ENCODE results near the gene SMYD3.
A peak's percentile ranks its signal among the peaks of the same experiment; 100 is the strongest.

SMYD3 gene

GRCh38 chr1:246492611-246493245 is 14.4 kb downstream of the SMYD3 start:
- no peaks in the 10 kb centered on the region for H3K9me3 ChIP-seq (ENCODE audit: control insufficient read depth, low read length)
- H3K27me3 ChIP-seq (replicated peaks; ENCODE audit: control insufficient read depth, insufficient read depth, low read length), result no peaks in the 10 kb centered on the region
- peaks cover 5% of the 10 kb centered on the region for H3K4me1 ChIP-seq (ENCODE audit: control insufficient read depth, insufficient read depth, low read length)
- no peak overlapping the region for H3K9ac ChIP-seq (ENCODE audit: low read length)
- peak; percentile 92 for DNase-seq (ENCODE audit: low read depth)
- no peak overlapping the region for H3K4me3 ChIP-seq (ENCODE audit: low read length)
- no peaks in the 10 kb centered on the region for H3K36me3 ChIP-seq (ENCODE audit: control insufficient read depth, insufficient read depth, low read length, severe bottlenecking)

DNA sequence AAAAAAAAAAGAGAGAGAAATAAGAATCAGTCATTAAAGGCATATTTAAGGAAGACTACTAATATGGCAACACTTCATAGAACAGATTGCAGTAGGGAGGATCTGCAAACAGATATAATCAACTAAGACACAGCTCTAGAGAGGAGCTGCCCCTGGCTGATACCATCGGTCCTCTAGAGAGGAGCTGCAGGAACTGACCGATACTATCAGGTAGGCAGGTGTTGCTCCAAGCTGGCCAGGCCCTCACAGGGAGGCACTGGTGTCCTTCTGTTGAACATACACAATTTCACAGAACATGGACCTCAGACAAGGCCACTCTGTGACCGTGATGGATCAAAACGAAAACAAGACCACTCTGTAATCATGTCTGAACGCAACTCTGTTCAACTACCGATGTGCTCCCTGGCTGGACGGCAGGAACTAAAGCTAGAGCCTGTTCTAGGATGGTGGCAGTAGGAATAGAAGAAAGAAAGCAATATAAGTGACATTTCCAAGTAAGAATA is 15.5 kb downstream of the SMYD3 start:
- DNase-seq (ENCODE audit: low read depth), result no peak
- peaks cover 5% of the 10 kb centered on the region for H3K4me1 ChIP-seq (ENCODE audit: control insufficient read depth, insufficient read depth, low read length)
- H3K27me3 ChIP-seq (replicated peaks; ENCODE audit: control insufficient read depth, insufficient read depth, low read length), result no peaks in the 10 kb centered on the region
- no peak overlapping the region for H3K4me3 ChIP-seq (ENCODE audit: low read length)
- H3K9me3 ChIP-seq (ENCODE audit: control insufficient read depth, low read length), result no peaks in the 10 kb centered on the region
- no peaks in the 10 kb centered on the region for H3K36me3 ChIP-seq (ENCODE audit: control insufficient read depth, insufficient read depth, low read length, severe bottlenecking)
- no peak overlapping the region for H3K9ac ChIP-seq (ENCODE audit: low read length)

DNA sequence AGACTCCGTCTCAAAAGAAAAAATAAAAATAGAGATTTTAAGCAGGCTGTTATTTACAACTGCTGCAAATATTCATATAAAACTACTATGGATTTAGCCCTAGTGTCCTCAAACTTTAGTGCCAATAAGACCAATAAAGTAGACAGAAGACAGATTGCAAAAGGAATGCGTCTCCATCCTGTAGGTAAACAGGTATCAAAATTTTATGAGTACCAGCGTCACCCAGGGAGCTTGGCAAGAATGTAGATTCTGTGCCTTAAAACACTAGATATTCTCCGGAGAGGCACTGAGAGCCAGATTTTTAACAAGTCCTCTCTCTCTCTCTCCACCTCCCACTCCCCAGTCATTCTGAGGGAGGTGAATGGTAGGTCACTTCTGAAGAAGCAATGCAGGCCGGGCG is 18.4 kb downstream of the SMYD3 start:
- H3K4me1 ChIP-seq (ENCODE audit: control insufficient read depth, insufficient read depth, low read length), result peaks cover 6% of the 10 kb centered on the region
- H3K9me3 ChIP-seq (ENCODE audit: control insufficient read depth, low read length), result no peaks in the 10 kb centered on the region
- no peak for DNase-seq (ENCODE audit: low read depth)
- no peaks in the 10 kb centered on the region for H3K27me3 ChIP-seq (replicated peaks; ENCODE audit: control insufficient read depth, insufficient read depth, low read length)
- H3K9ac ChIP-seq (ENCODE audit: low read length), result no peak overlapping the region
- no peak overlapping the region for H3K4me3 ChIP-seq (ENCODE audit: low read length)
- H3K36me3 ChIP-seq (ENCODE audit: control insufficient read depth, insufficient read depth, low read length, severe bottlenecking), result no peaks in the 10 kb centered on the region

DNA sequence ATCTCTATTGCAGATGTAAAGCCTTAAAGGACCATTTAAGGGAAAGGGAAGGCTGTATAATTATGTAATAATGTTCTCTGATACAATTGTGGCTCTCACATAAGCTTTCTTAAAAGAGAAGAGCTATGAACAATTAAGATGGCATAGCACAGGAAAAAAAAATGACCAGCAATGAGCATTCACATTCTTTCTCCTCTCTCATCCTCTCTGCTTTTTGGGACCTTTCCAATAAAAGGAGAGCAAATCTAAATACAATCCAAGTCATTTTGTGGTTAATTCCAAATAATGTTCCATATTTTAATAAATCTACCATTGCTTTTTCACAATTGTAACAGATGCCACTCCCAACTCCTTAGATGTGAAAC is 23.5 kb downstream of the SMYD3 start:
- peak; percentile 28 for DNase-seq (ENCODE audit: low read depth)
- no peak overlapping the region for H3K9ac ChIP-seq (ENCODE audit: low read length)

DNA sequence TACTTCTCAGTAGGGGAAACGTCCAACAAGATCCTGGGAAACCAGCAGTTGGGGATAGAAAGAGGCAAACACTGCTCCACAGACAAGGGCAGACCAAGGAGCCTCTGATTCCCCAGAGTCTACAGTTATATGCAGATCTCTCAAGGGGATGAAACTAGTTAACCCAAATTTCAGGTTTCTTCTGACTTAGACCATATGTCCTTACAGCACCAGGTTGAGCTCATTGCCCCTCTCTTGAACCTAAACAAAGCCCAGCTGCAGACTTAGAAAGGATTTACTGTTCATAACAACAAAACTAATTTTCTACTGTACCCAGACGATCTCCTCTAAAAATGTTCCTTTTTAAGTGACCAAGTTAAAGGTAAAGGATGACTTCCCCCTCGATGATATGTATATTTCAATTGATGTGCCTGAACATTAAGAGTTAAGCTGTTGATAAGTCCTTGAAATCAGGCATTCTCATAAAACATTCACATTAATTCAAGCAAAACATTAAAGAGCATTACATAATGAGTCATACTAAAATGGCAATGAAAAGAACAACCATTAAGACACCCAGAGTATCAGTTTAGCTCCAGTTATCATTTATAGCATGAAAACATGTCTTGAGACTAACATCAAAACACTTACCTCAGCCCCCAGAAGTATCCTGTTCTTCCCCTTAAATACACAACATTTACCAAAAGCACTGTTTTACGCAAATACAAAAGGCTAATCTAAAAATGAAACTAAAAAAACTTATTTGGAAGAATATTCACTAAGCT is 24.1 kb downstream of the SMYD3 start:
- Histone ChIP-seq H3K4me1 (ENCODE audit: control insufficient read depth, insufficient read depth, low read length) (peaks cover 5% of the 10 kb centered on the region), H3K36me3 (ENCODE audit: control insufficient read depth, insufficient read depth, low read length, severe bottlenecking) (no peaks in the 10 kb centered on the region), H3K4me3 (ENCODE audit: low read length) (peak overlapping the region; percentile 30), H3K27me3 (replicated peaks; ENCODE audit: control insufficient read depth, insufficient read depth, low read length) (no peaks in the 10 kb centered on the region), H3K9me3 (ENCODE audit: control insufficient read depth, low read length) (no peaks in the 10 kb centered on the region), H3K9ac (ENCODE audit: low read length) (no peak overlapping the region)
- peak; percentile 48 for DNase-seq (ENCODE audit: low read depth)

More for the DNA sequence above, 23.5 kb downstream of the SMYD3 start:
- H3K27me3 ChIP-seq (replicated peaks; ENCODE audit: control insufficient read depth, insufficient read depth, low read length), result no peaks in the 10 kb centered on the region
- peak overlapping the region; percentile 30 for H3K4me3 ChIP-seq (ENCODE audit: low read length)
- no peaks in the 10 kb centered on the region for H3K9me3 ChIP-seq (ENCODE audit: control insufficient read depth, low read length)
- H3K4me1 ChIP-seq (ENCODE audit: control insufficient read depth, insufficient read depth, low read length), result peaks cover 5% of the 10 kb centered on the region
- H3K36me3 ChIP-seq (ENCODE audit: control insufficient read depth, insufficient read depth, low read length, severe bottlenecking), result no peaks in the 10 kb centered on the region

DNA sequence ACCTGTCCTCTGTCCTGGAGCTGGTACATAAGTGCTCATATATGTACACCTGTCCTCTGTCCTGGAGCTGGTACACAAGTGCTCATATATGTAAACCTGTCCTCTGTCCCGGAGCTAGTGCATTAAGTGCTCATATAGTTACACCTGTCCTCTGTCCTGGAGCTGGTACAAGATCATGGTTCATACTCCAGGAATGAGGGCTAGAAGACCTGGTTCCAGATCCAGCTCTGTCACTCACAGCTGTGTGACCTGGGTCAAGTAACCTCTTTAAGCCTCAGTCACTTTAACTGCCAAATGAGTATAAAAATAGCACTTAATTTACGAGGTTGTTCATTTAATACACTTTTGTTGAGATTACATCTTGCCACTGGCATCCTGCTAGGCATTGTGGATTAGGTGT is 28.0 kb downstream of the SMYD3 start:
- H3K4me1 ChIP-seq (ENCODE audit: control insufficient read depth, insufficient read depth, low read length), result peaks cover 10% of the 10 kb centered on the region
- no peaks in the 10 kb centered on the region for H3K27me3 ChIP-seq (replicated peaks; ENCODE audit: control insufficient read depth, insufficient read depth, low read length)
- H3K36me3 ChIP-seq (ENCODE audit: control insufficient read depth, insufficient read depth, low read length, severe bottlenecking), result no peaks in the 10 kb centered on the region
- DNase-seq (ENCODE audit: low read depth), result no peak
- no peaks in the 10 kb centered on the region for H3K9me3 ChIP-seq (ENCODE audit: control insufficient read depth, low read length)
- no peak overlapping the region for H3K4me3 ChIP-seq (ENCODE audit: low read length)
- no peak overlapping the region for H3K9ac ChIP-seq (ENCODE audit: low read length)

GRCh38 chr1:246477634-246478033 is 29.4 kb downstream of the SMYD3 start:
- no peaks in the 10 kb centered on the region for H3K9me3 ChIP-seq (ENCODE audit: control insufficient read depth, low read length)
- H3K9ac ChIP-seq (ENCODE audit: low read length), result no peak overlapping the region
- no peak overlapping the region for H3K4me3 ChIP-seq (ENCODE audit: low read length)
- H3K4me1 ChIP-seq (ENCODE audit: control insufficient read depth, insufficient read depth, low read length), result peaks cover 5% of the 10 kb centered on the region
- DNase-seq (ENCODE audit: low read depth), result no peak
- H3K36me3 ChIP-seq (ENCODE audit: control insufficient read depth, insufficient read depth, low read length, severe bottlenecking), result no peaks in the 10 kb centered on the region
- H3K27me3 ChIP-seq (replicated peaks; ENCODE audit: control insufficient read depth, insufficient read depth, low read length), result no peaks in the 10 kb centered on the region

DNA sequence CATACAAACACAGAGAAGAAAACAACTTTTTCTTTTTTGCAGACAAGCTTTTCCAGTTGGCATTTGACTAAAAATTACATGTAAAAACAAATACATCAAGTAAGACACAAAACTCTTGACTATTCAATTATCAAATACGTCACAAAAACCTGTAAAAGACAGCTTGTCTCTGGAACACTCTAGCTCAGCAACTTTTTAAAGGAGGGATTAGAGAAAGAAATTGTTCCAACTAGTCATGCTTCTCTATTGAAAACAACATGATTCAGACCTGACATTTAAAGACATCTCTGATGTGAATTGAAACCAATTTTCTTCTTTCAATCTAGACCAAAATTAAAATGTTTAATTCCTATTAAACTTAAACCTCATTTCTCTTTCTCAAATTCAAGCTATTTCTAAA is 30.3 kb downstream of the SMYD3 start:
- Histone ChIP-seq H3K36me3 (ENCODE audit: control insufficient read depth, insufficient read depth, low read length, severe bottlenecking) (no peaks in the 10 kb centered on the region), H3K9me3 (ENCODE audit: control insufficient read depth, low read length) (no peaks in the 10 kb centered on the region), H3K27me3 (replicated peaks; ENCODE audit: control insufficient read depth, insufficient read depth, low read length) (no peaks in the 10 kb centered on the region), H3K4me1 (ENCODE audit: control insufficient read depth, insufficient read depth, low read length) (peaks cover 5% of the 10 kb centered on the region), H3K9ac (ENCODE audit: low read length) (no peak overlapping the region), H3K4me3 (ENCODE audit: low read length) (no peak overlapping the region)
- peak; percentile 22 for DNase-seq (ENCODE audit: low read depth)

DNA sequence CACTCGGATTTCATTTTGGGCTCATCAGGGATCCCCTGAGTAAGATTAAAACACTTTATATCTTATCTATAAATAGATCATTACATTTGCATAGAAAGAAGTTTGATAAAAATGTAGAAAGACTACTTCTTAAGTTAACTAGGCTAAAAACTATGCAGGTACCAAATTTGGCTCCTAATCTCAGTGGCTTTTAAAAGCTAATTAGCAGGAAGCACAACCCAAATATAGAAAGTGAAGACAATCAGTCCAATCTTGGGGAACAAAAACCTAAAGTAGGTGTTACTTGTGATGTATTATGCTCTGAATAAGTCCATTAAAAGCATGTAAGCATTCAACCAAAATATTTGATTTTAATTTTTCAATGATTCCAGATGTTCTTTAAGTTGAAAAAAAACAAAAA is 35.4 kb downstream of the SMYD3 start:
- Histone ChIP-seq H3K36me3 (ENCODE audit: control insufficient read depth, insufficient read depth, low read length, severe bottlenecking) (no peaks in the 10 kb centered on the region), H3K4me3 (ENCODE audit: low read length) (no peak overlapping the region), H3K9me3 (ENCODE audit: control insufficient read depth, low read length) (no peaks in the 10 kb centered on the region), H3K27me3 (replicated peaks; ENCODE audit: control insufficient read depth, insufficient read depth, low read length) (no peaks in the 10 kb centered on the region), H3K4me1 (ENCODE audit: control insufficient read depth, insufficient read depth, low read length) (peaks cover 4% of the 10 kb centered on the region), H3K9ac (ENCODE audit: low read length) (no peak overlapping the region)
- no peak for DNase-seq (ENCODE audit: low read depth)

DNA sequence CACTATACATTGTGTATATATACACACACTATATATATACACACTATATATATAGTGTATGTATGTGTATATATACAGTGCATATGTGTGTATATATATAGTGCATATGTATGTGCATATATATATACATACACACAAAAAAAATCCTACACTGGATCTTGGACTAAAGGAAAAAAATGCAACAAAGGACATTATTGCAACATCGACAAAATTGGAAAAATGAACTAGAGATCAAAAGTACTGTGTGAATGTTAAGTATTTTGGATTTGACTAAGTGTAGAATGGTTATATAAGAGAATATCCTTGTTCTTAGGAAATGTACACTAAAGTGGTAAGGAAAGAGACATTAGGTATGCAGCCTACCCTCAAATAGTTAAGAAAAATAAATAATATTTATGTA is 36.5 kb downstream of the SMYD3 start:
- DNase-seq (ENCODE audit: low read depth), result peak; percentile 24

GRCh38 chr1:246462986-246463385 is 44.1 kb downstream of the SMYD3 start:
- DNase-seq (ENCODE audit: low read depth), result no peak
- Histone ChIP-seq H3K4me3 (ENCODE audit: low read length) (no peak overlapping the region), H3K9me3 (ENCODE audit: control insufficient read depth, low read length) (no peaks in the 10 kb centered on the region), H3K36me3 (ENCODE audit: control insufficient read depth, insufficient read depth, low read length, severe bottlenecking) (no peaks in the 10 kb centered on the region), H3K4me1 (ENCODE audit: control insufficient read depth, insufficient read depth, low read length) (peaks cover 23% of the 10 kb centered on the region), H3K27me3 (replicated peaks; ENCODE audit: control insufficient read depth, insufficient read depth, low read length) (no peaks in the 10 kb centered on the region), H3K9ac (ENCODE audit: low read length) (no peak overlapping the region)

More for the DNA sequence above, 36.5 kb downstream of the SMYD3 start:
- no peaks in the 10 kb centered on the region for H3K36me3 ChIP-seq (ENCODE audit: control insufficient read depth, insufficient read depth, low read length, severe bottlenecking)
- H3K4me3 ChIP-seq (ENCODE audit: low read length), result no peak overlapping the region
- H3K9me3 ChIP-seq (ENCODE audit: control insufficient read depth, low read length), result no peaks in the 10 kb centered on the region
- no peak overlapping the region for H3K9ac ChIP-seq (ENCODE audit: low read length)
- peaks cover 3% of the 10 kb centered on the region for H3K4me1 ChIP-seq (ENCODE audit: control insufficient read depth, insufficient read depth, low read length)
- H3K27me3 ChIP-seq (replicated peaks; ENCODE audit: control insufficient read depth, insufficient read depth, low read length), result no peaks in the 10 kb centered on the region

Measured in adipocyte (in vitro differentiated cells).